Activated naive CD8-positive, alpha-beta T cell treated with anti-CD3 and anti-CD28 coated beads, Interleukin-2, amount 10 ng/mL, durations not matched to agents 7 days and 5 days (primary cell): ENCODE results near the gene CCDC85B. TPM values are rescaled to one million over a fixed set of nuclear protein-coding genes. Genes with fewer than 3 reads are reported as not detected.

Experiments
- ATAC-seq: fragments of 150-1000 bp; cut with Tn5 transposase; one replicate; pipeline ENCODE4 v1.10.0; 2021; ENCODE audit warnings: low read depth, moderate library complexity
- POLR2A ChIA-PET: fragments of 350-600 bp; sonication (Branson Sonifier 250); formaldehyde crosslinking; loops from one replicate; lab custom pipeline; 2021; ENCODE audit warnings: antibody characterized with exemption; lab: Charles Lee
- DNase-seq: peaks from one replicate; pipeline ENCODE4 v3.0.0; 2021
- H3K27ac Mint-ChIP-seq: one replicate; pipeline ENCODE4 v1.8.0; 2022; ENCODE audit warnings: mild to moderate bottlenecking, mixed read lengths
- H3K27me3 Mint-ChIP-seq: one replicate; pipeline ENCODE4 v1.8.0; 2022; ENCODE audit warnings: mild to moderate bottlenecking, moderate library complexity, mixed read lengths
- H3K36me3 Mint-ChIP-seq: one replicate; pipeline ENCODE4 v1.8.0; 2021; ENCODE audit warnings: mild to moderate bottlenecking, mixed read lengths
- H3K4me1 Mint-ChIP-seq: one replicate; pipeline ENCODE4 v1.8.0; 2021; ENCODE audit warnings: mixed read lengths
- H3K4me3 Mint-ChIP-seq: one replicate; pipeline ENCODE4 v1.8.0; 2022; ENCODE audit warnings: mild to moderate bottlenecking, moderate library complexity, mixed read lengths
- H3K9me3 Mint-ChIP-seq: one replicate; pipeline ENCODE4 v1.8.0; 2021; ENCODE audit warnings: mixed read lengths
- total RNA-seq, 2 experiments: library from RNA; stranded (reverse); gene quantifications; one replicate each; pipeline ENCODE4 v1.2.3, GENCODE V29; 2021

CCDC85B gene
- total RNA-seq, 2 experiments from 2014 or later, result 59.8 to 66.3 TPM

DNA sequence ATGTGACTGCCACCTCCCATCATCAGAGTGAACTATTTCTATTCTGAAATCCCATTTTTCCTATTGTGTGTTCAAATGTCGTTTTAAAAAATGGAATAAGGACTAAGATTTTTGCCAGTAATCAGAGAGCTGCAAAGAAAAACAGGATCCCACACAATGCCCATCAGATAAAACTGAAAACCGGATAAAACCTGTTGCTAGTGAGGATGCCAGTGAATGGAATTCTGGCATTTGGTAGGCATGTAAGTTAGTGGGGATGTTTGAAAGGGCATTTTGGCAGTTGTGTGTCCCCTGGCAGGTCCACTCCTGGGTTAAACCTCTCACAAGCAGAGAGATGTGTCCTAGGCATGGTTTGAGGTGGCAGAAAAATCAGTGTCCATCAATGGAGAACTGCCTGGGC, 34.9 kb downstream of the CCDC85B start:
- Mint-ChIP-seq H3K36me3 (peaks cover 16% of the 10 kb centered on the region), H3K27ac (peak overlapping the region; percentile 67), H3K27me3 (no peaks in the 10 kb centered on the region), H3K4me3 (no peak overlapping the region), H3K4me1 (peaks cover 42% of the 10 kb centered on the region), H3K9me3 (no peaks in the 10 kb centered on the region)
- DNase-seq (no peak), ATAC-seq (no peak)
- POLR2A ChIA-PET, result interaction anchor here (12.9 kb wide), 1 partner anchor 34 kb away, joined by 170 read pairs; the partner anchor contains the start of genes CCDC85B and FIBP

DNA sequence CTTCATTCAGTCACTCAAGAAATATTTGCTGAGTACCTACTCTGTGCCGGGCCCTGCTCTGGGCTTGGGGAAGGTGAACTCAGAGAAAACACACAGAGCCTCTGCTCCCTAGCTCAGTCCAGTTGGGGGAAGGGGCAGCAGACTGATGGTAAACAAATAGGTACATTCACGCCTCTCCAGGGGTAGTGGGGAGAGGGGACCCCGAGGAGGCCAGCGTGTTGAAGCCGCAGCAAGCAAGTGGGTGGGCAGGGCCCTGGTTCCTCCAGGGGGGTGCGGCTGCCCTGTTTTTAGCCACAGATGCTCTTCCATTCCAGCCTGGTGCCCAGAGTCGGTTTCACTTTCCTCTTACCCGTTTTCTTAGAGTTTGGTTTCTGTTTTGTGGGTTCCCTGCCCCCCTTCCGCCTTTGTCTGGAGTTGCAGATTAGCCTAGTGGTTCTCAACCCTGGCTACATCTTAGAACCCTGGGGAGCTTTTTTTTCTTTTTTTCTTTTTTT, 37.5 kb downstream of the CCDC85B start:
- peaks cover 51% of the 10 kb centered on the region for H3K4me1 Mint-ChIP-seq
- peak overlapping the region; percentile 93 for H3K27ac Mint-ChIP-seq

DNA sequence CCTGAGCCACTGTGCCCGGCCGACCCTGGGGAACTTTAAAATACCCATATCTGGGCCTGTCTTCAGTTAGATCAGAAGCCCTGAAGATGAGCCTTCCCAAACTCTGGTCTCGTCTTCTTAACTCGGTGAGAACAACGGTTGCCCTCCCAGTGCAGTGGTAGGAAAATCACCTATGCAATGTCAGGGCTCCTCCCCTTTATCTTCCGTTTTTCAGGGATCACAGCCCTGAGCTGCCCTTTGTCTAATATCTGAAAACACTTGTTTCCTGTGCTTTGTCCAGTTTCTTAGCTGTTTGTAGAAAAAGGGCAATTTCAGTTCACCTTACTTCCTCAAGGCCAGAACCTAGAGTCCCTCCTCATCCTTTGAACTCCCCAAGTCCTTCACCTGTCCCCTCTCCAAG, 38.2 kb downstream of the CCDC85B start:
- H3K36me3 Mint-ChIP-seq, result peaks cover 9% of the 10 kb centered on the region
- peak overlapping the region; percentile 93 for H3K27ac Mint-ChIP-seq
- POLR2A ChIA-PET, result interaction anchor here (0.6 to 12.9 kb wide), 21 partner anchors 8 to 73 kb away, joined by 3 to 170 read pairs (median 4); partner anchors contain the start of genes C11orf68, CCDC85B, CFL1 and DRAP1
- no peaks in the 10 kb centered on the region for H3K9me3 Mint-ChIP-seq
- H3K27me3 Mint-ChIP-seq, result no peaks in the 10 kb centered on the region
- H3K4me3 Mint-ChIP-seq, result peak overlapping the region; percentile 81
- DNase-seq (no peak), ATAC-seq (peak; percentile 4)
- peaks cover 49% of the 10 kb centered on the region for H3K4me1 Mint-ChIP-seq

More for the DNA sequence above, 37.5 kb downstream of the CCDC85B start:
- POLR2A ChIA-PET, result interaction anchor here (0.6 to 12.9 kb wide), 22 partner anchors 8 to 72 kb away, joined by 3 to 170 read pairs (median 4); partner anchors contain the start of genes C11orf68, CCDC85B, CFL1 and DRAP1
- peak overlapping the region; percentile 81 for H3K4me3 Mint-ChIP-seq
- H3K27me3 Mint-ChIP-seq, result no peaks in the 10 kb centered on the region
- peaks cover 13% of the 10 kb centered on the region for H3K36me3 Mint-ChIP-seq
- DNase-seq, result peak; percentile 76
- peak; percentile 85 for ATAC-seq
- no peaks in the 10 kb centered on the region for H3K9me3 Mint-ChIP-seq

DNA sequence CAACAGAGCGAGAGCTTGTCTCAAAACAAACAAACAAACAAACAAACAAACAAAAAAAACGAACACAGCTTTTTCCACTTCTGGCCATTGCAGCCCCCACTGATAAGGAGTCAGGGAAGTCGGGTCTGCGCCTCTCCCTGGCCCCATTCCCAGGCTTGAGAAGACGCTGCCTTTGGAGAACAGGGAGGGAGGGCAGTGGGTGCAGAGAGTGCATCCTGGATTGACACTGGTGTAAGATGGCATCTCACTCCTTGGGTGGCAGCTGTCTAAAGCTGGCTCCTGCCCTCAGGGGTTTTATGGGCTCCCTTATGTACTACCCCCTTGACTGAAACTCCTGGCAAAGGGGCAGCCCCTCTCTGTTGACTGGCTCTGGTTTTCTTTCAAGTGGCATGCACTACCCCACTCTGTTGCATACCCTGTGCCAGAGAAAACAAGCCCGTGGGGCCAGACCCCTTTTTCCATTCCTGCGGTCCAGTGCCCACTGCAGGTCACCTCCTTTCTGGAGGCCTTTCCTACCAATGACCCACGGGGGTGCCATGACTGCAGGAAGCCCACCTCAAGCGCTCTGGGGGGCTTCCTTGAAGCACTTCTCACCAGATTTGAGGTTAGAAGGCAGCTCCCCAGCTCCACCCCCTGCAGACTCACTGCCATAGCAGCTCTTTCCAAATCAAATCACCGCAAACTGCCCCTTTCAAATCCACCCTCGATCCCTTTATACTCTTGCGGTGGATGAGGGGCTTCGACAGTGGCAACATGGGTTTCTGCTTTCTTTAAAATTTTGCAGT, 41.5 kb downstream of the CCDC85B start:
- Mint-ChIP-seq H3K9me3 (no peaks in the 10 kb centered on the region), H3K36me3 (peaks cover 7% of the 10 kb centered on the region), H3K27ac (peak overlapping the region; percentile 84), H3K4me1 (peaks cover 43% of the 10 kb centered on the region), H3K4me3 (peak overlapping the region; percentile 42), H3K27me3 (peaks cover 2% of the 10 kb centered on the region)
- peak; percentile 49 for DNase-seq
- ATAC-seq, result no peak
- POLR2A ChIA-PET, result interaction anchor here (1.0 to 12.9 kb wide), 7 partner anchors 13 to 72 kb away, joined by 3 to 170 read pairs (median 8); partner anchors contain the start of genes CCDC85B, FIBP, FOSL1 and MUS81

DNA sequence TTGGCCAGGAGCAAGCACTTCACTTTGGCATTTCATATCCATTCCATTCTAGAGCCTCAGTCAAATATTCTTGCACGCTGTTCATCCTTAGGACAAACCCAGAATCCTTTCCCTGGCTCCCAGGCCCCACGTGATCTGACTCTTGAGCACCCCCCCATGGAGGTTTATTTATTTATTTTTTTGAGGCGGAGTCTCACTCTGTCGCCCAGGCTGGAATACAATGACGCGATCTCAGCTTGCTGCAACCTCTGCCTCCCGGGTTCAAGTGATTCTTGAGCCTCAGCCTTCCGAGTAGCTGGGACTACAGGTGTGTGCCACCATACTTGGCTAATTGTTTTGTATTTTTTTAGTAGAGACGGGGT, 42.1 kb downstream of the CCDC85B start:
- Mint-ChIP-seq H3K9me3 (no peaks in the 10 kb centered on the region), H3K4me1 (peaks cover 40% of the 10 kb centered on the region), H3K27ac (peak overlapping the region; percentile 84), H3K36me3 (peaks cover 7% of the 10 kb centered on the region), H3K27me3 (peaks cover 5% of the 10 kb centered on the region), H3K4me3 (no peak overlapping the region)
- DNase-seq (no peak), ATAC-seq (no peak)
- POLR2A ChIA-PET, result interaction anchor here (1.8 to 12.9 kb wide), 5 partner anchors 32 to 73 kb away, joined by 6 to 170 read pairs (median 12); partner anchors contain the start of genes CCDC85B, FIBP, FOSL1 and MUS81

DNA sequence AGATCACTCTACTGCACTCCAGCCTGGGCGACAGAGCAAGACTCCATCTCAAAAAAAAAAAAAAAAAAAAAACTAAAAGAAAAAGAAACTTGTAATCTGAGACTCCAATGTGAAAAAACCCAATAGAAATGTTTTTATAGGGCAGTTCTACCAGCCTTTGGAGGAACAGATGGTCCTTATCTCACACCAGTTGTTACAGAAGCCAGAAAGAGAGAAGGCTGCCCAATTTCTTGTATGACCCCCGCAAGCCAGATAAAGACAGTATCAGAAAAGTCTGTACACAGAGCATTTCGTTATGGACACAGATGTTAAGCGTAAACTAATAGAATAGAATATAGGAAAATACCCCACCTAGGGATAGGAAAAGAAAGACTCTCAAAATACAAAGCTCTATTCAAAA, 43.5 kb downstream of the CCDC85B start:
- no peaks in the 10 kb centered on the region for H3K9me3 Mint-ChIP-seq
- ATAC-seq (no peak), DNase-seq (no peak)
- H3K4me1 Mint-ChIP-seq, result peaks cover 25% of the 10 kb centered on the region
- peaks cover 7% of the 10 kb centered on the region for H3K36me3 Mint-ChIP-seq
- POLR2A ChIA-PET, result interaction anchor here (2.8 to 12.9 kb wide), 2 partner anchors 42 to 49 kb away, joined by 13 to 170 read pairs; partner anchors contain the start of genes CCDC85B and FIBP
- H3K27me3 Mint-ChIP-seq, result peaks cover 8% of the 10 kb centered on the region
- H3K4me3 Mint-ChIP-seq, result no peak overlapping the region
- H3K27ac Mint-ChIP-seq, result no peak overlapping the region

DNA sequence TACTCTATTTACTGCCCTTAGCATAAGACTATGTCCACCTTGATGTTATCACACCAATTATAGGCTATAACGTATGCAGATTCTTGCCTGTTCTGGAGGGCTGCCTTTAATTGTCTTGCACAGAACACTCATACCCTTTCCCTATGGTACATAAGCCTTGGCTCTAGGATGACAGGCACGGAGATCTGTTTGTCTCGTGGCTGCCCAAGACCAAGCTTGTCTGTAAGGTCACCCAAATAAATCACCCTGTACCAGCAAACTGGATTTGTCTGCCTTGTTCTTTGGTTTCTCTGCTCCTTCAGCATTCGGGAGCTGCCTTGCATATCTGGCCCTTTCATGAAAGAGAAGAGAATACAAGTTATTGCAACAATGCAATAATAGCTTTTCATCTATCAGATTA, 47.3 kb downstream of the CCDC85B start:
- Mint-ChIP-seq H3K4me3 (no peak overlapping the region), H3K27ac (no peak overlapping the region), H3K9me3 (no peaks in the 10 kb centered on the region), H3K4me1 (peaks cover 4% of the 10 kb centered on the region), H3K36me3 (no peaks in the 10 kb centered on the region), H3K27me3 (peaks cover 16% of the 10 kb centered on the region)
- no peak for ATAC-seq
- DNase-seq, result no peak
- POLR2A ChIA-PET, result interaction anchor here (0.7 to 0.9 kb wide), 3 partner anchors 9 to 47 kb away, joined by 3 read pairs; partner anchors contain the start of gene CCDC85B

Other genes with a start within 250 kb of the CCDC85B start
- gene RELA, start 227.8 kb upstream of the CCDC85B start, total RNA-seq, result 100 to 1,000 TPM; 112 to 117 TPM
- gene KAT5, start 178.4 kb upstream of the CCDC85B start, total RNA-seq, result 10 to 100 TPM; 75.6 to 82.6 TPM
- gene RNASEH2C, start 169.9 kb upstream of the CCDC85B start, total RNA-seq, result 10 to 100 TPM; 74.8 to 84.2 TPM
- gene AP5B1, start 109.7 kb upstream of the CCDC85B start, total RNA-seq, result 10 to 100 TPM; 27.9 to 29.0 TPM
- gene OVOL1, start 103.6 kb upstream of the CCDC85B start, total RNA-seq, result under 1 TPM; 0.14 to 0.17 TPM
- gene SNX32, start 56.7 kb upstream of the CCDC85B start, total RNA-seq, result 1 to 10 TPM; 2.6 to 3.6 TPM
- 1,000 to 10,000 TPM; 1,357 to 1,424 TPM for gene CFL1, start 32.5 kb upstream of the CCDC85B start, total RNA-seq
- gene MUS81, start 30.2 kb upstream of the CCDC85B start, total RNA-seq, result 100 to 1,000 TPM; 102 to 110 TPM
- gene EFEMP2, start 17.9 kb upstream of the CCDC85B start, total RNA-seq, result 10 to 100 TPM; 15.3 to 20.0 TPM
- gene CTSW, start 10.8 kb upstream of the CCDC85B start, total RNA-seq, result 100 to 1,000 TPM; 161 to 175 TPM
- 10 to 100 TPM; 78.2 to 82.9 TPM for gene FIBP, start 2.2 kb upstream of the CCDC85B start, total RNA-seq
- 1 to 10 TPM; 1.9 to 2.0 TPM for gene FOSL1, start 9.7 kb downstream of the CCDC85B start, total RNA-seq
- 10 to 100 TPM; 39.8 to 42.8 TPM for gene C11orf68, start 28.4 kb downstream of the CCDC85B start, total RNA-seq
- gene DRAP1, start 28.8 kb downstream of the CCDC85B start, total RNA-seq, result 100 to 1,000 TPM; 225 to 259 TPM
- gene TSGA10IP, start 54.8 kb downstream of the CCDC85B start, total RNA-seq, result not detected
- gene SART1, start 71.1 kb downstream of the CCDC85B start, total RNA-seq, result 10 to 100 TPM; 79.3 to 83.5 TPM
- gene EIF1AD, start 111.5 kb downstream of the CCDC85B start, total RNA-seq, result 10 to 100 TPM; 53.4 to 57.5 TPM
- 100 to 1,000 TPM; 183 to 187 TPM for gene BANF1, start 111.8 kb downstream of the CCDC85B start, total RNA-seq
- not detected for gene CST6, start 121.3 kb downstream of the CCDC85B start, total RNA-seq
- not detected for gene CATSPER1, start 135.8 kb downstream of the CCDC85B start, total RNA-seq
- gene GAL3ST3, start 158.5 kb downstream of the CCDC85B start, total RNA-seq, result under 1 TPM; 0.14 to 0.44 TPM
- 100 to 1,000 TPM; 231 to 246 TPM for gene SF3B2, start 161.7 kb downstream of the CCDC85B start, total RNA-seq
- 100 to 1,000 TPM; 138 to 162 TPM for gene PACS1, start 179.6 kb downstream of the CCDC85B start, total RNA-seq